GM12892 (cell line): ENCODE measurements around the gene FGF6.

ENCODE experiments used
- POLR2A ChIP-seq: IDR thresholded peaks from 2 replicates; pipeline ENCODE4 v1.6.1; 2011; ENCODE audit warnings: low read depth, low read length, control low read depth
- POLR2AphosphoS5 ChIP-seq: IDR thresholded peaks from 2 replicates; pipeline ENCODE4 v1.6.1; 2011; ENCODE audit warnings: low read depth, low read length, control low read depth
- TAF1 ChIP-seq: IDR thresholded peaks from 2 replicates; pipeline ENCODE4 v1.6.1; 2011; ENCODE audit warnings: low read depth, mild to moderate bottlenecking, control low read depth, low read length, borderline replicate concordance

GRCh38 chr12:4451694-4452093 is 6.1 kb upstream of the FGF6 start:
- TF ChIP-seq POLR2AphosphoS5: no peak
- TF ChIP-seq TAF1: no peak
- no peak for TF ChIP-seq POLR2A
